ENCODE measurements around the gene CAMSAP3.

- TF ChIP-seq POLR2AphosphoS5 (IDR thresholded peaks at IDR 0.05): no peak
- TF ChIP-seq CTCF (IDR thresholded peaks at IDR 0.05): no peak
These were observed 69.4 kb downstream of the CAMSAP3 start for GRCh38 chr19:7665076-7665475.
